Activated CD8-positive, alpha-beta T cell treated with anti-CD3 and anti-CD28 coated beads for 36 hours (primary cell): ENCODE results near the gene SUN1. TPM values are rescaled to one million over a fixed set of nuclear protein-coding genes. Genes with fewer than 3 reads are reported as not detected.

ENCODE experiments used
- ATAC-seq: fragments of 200-7000 bp; cut with Tn5 transposase; one replicate; pipeline ENCODE4 v1.10.0; 2021; ENCODE audit warnings: mild to moderate bottlenecking, moderate library complexity
- CTCF ChIA-PET: fragments of 350-600 bp; sonication (Branson Sonifier 250); formaldehyde crosslinking; loops from one replicate; lab custom pipeline; 2021; ENCODE audit warnings: antibody characterized with exemption; lab: Charles Lee
- POLR2A ChIA-PET: fragments of 350-600 bp; sonication (Branson Sonifier 250); formaldehyde crosslinking; loops from one replicate; lab custom pipeline; 2021; ENCODE audit warnings: antibody characterized with exemption; lab: Charles Lee
- DNase-seq: peaks from one replicate; pipeline ENCODE4 v3.0.0-alpha.2; 2020
- H3K27ac Mint-ChIP-seq: one replicate; pipeline ENCODE4 v1.8.0; 2021; ENCODE audit warnings: mild to moderate bottlenecking, mixed read lengths
- H3K27me3 Mint-ChIP-seq: one replicate; pipeline ENCODE4 v1.8.0; 2021; ENCODE audit warnings: mixed read lengths
- H3K36me3 Mint-ChIP-seq: one replicate; pipeline ENCODE4 v1.8.0; 2021; ENCODE audit warnings: low read depth, mixed read lengths
- H3K4me1 Mint-ChIP-seq: one replicate; pipeline ENCODE4 v1.8.0; 2021; ENCODE audit warnings: low read depth, mixed read lengths
- H3K4me3 Mint-ChIP-seq: one replicate; pipeline ENCODE4 v1.8.0; 2021; ENCODE audit warnings: mild to moderate bottlenecking, moderate library complexity, mixed read lengths
- H3K9me3 Mint-ChIP-seq: one replicate; pipeline ENCODE4 v1.8.0; 2021; ENCODE audit warnings: mixed read lengths
- CTCF ChIP-seq: fragments of 200-600 bp; IDR thresholded peaks from one replicate; pipeline ENCODE4 v1.8.0; 2022; ENCODE audit warnings: antibody characterized with exemption, mild to moderate bottlenecking
- intact Hi-C: fragments of 100-400 bp; cut with micrococcal nuclease; formaldehyde crosslinking; loops from one replicate; pipeline ENCODE4 v1.10.0; 2022
- total RNA-seq, 2 experiments: library from RNA; stranded (reverse); gene quantifications; one replicate each; pipeline ENCODE4 v1.2.3, GENCODE V29; 2021

The SUN1 gene
- total RNA-seq, 2 experiments from 2014 or later: 71.3 to 71.6 TPM

- no peak for DNase-seq
- no peak for ATAC-seq
- H3K9me3 Mint-ChIP-seq: no peaks in the 10 kb centered on the region
- no peaks in the 10 kb centered on the region for H3K27me3 Mint-ChIP-seq
- H3K27ac Mint-ChIP-seq: no peak overlapping the region
- TF ChIP-seq CTCF: no peak
- POLR2A ChIA-PET: interaction anchor here (0.8 kb wide), 1 partner anchor 9 kb away, joined by 3 read pairs; no protein-coding TSS in a partner anchor
- no peak overlapping the region for H3K4me3 Mint-ChIP-seq
- intact Hi-C loops: no loop called here
- H3K4me1 Mint-ChIP-seq: peaks cover 14% of the 10 kb centered on the region
- CTCF ChIA-PET: no interaction called here
- peaks cover 27% of the 10 kb centered on the region for H3K36me3 Mint-ChIP-seq
These were observed 7.8 kb downstream of the SUN1 start for GRCh38 chr7:840001-840600.

GRCh38 chr7:841943-842342 lies 9.7 kb downstream of the SUN1 start:
- CTCF ChIA-PET: interaction anchor here (1.8 kb wide), 1 partner anchor 31 kb away, joined by 4 read pairs; no protein-coding TSS in a partner anchor
- POLR2A ChIA-PET: interaction anchor here (1.5 kb wide), 1 partner anchor 115 kb away, joined by 3 read pairs; the partner anchor contains the start of genes DNAAF5 and PRKAR1B
- H3K27ac Mint-ChIP-seq: no peak overlapping the region
- intact Hi-C loops: no loop called here
- H3K4me3 Mint-ChIP-seq: no peak overlapping the region
- peaks cover 33% of the 10 kb centered on the region for H3K36me3 Mint-ChIP-seq
- ATAC-seq: no peak
- no peaks in the 10 kb centered on the region for H3K9me3 Mint-ChIP-seq
- TF ChIP-seq CTCF: no peak
- H3K27me3 Mint-ChIP-seq: no peaks in the 10 kb centered on the region
- no peak for DNase-seq
- H3K4me1 Mint-ChIP-seq: no peaks in the 10 kb centered on the region

- Mint-ChIP-seq H3K4me1 (no peaks in the 10 kb centered on the region), H3K9me3 (no peaks in the 10 kb centered on the region), H3K4me3 (no peak overlapping the region), H3K36me3 (peaks cover 33% of the 10 kb centered on the region), H3K27ac (no peak overlapping the region), H3K27me3 (no peaks in the 10 kb centered on the region)
- POLR2A ChIA-PET: interaction anchor here (1.5 kb wide), 1 partner anchor 116 kb away, joined by 3 read pairs; the partner anchor contains the start of genes DNAAF5 and PRKAR1B
- CTCF ChIA-PET: interaction anchor here (1.8 kb wide), 1 partner anchor 31 kb away, joined by 4 read pairs; no protein-coding TSS in a partner anchor
- ATAC-seq: no peak
- intact Hi-C loops: no loop called here
- no peak for DNase-seq
- TF ChIP-seq CTCF: no peak
These were observed 10.3 kb downstream of the SUN1 start for GRCh38 chr7:842431-843031.

GRCh38 chr7:843230-843629 lies 11.0 kb downstream of the SUN1 start:
- Mint-ChIP-seq H3K27me3 (no peaks in the 10 kb centered on the region), H3K4me1 (no peaks in the 10 kb centered on the region), H3K27ac (no peak overlapping the region), H3K9me3 (no peaks in the 10 kb centered on the region), H3K36me3 (peaks cover 34% of the 10 kb centered on the region), H3K4me3 (no peak overlapping the region)
- ChIA-PET POLR2A (interaction anchor here (1.5 kb wide), 1 partner anchor 116 kb away, joined by 3 read pairs; the partner anchor contains the start of genes DNAAF5 and PRKAR1B), CTCF (interaction anchor here (1.8 kb wide), 1 partner anchor 30 kb away, joined by 4 read pairs; no protein-coding TSS in a partner anchor)
- ATAC-seq (no peak), DNase-seq (no peak)
- TF ChIP-seq CTCF: no peak
- intact Hi-C loops: no loop called here

- no peak for DNase-seq
- ChIA-PET CTCF (no interaction called here), POLR2A (no interaction called here)
- H3K36me3 Mint-ChIP-seq: peaks cover 37% of the 10 kb centered on the region
- H3K4me3 Mint-ChIP-seq: no peak overlapping the region
- no peak overlapping the region for H3K27ac Mint-ChIP-seq
- H3K4me1 Mint-ChIP-seq: no peaks in the 10 kb centered on the region
- ATAC-seq: no peak
- H3K9me3 Mint-ChIP-seq: no peaks in the 10 kb centered on the region
- TF ChIP-seq CTCF: no peak
- no peaks in the 10 kb centered on the region for H3K27me3 Mint-ChIP-seq
- intact Hi-C loops: no loop called here
These were observed 11.8 kb downstream of the SUN1 start for GRCh38 chr7:844043-844442.
